ENCODE measurements around the gene CA5A.

- no peak for TF ChIP-seq EZH2phosphoT487 (IDR thresholded peaks at IDR 0.05; ENCODE audit: low read depth)
- TF ChIP-seq CTCF (IDR thresholded peaks at IDR 0.05; ENCODE audit: low read depth, low read length) = no peak
Observed at GRCh38 chr16:87919681-87919994, 16.7 kb downstream of the CA5A start.

Measured in OCI-LY3 (cell line).